OCI-LY7 (cell line): ENCODE results near the gene COL15A1.

Source experiments
- EZH2phosphoT487 ChIP-seq: fragments of 200-600 bp; sonication (generic); IDR thresholded peaks from 2 replicates; pipeline ENCODE4 v1.6.1; 2018; ENCODE audit warnings: low read depth, borderline replicate concordance, mild to moderate bottlenecking, mixed run types, antibody characterized with exemption, low read length, moderate library complexity, mixed read lengths
- TF ChIP-seq, protein P1 (sequence below): fragments of 200-600 bp; sonication (generic); conservative IDR thresholded peaks from 2 replicates; pipeline ENCODE4 v1.5.1; 2014; ENCODE audit warnings: mild to moderate bottlenecking, antibody characterized with exemption, low read length, moderate library complexity, mixed read lengths

DNA sequence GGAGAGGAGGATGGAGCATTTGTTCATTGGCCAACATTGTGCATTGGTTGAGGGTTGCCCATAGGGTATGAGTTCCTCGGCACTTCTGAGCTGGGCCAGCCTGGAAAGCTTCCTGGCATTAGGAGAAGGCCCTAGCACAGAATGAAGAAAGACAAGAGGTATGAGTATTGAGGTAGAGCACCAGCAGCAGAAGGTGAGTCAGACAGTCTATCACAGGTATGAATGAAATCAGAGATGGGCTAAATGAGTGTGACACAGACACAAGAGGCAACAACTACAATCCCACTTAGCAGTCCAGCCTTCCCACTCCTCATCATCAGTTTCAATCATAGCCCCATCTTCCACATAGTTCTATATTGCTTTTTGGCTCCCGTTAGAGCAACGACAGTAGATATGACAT lies 135.8 kb downstream of the COL15A1 start:
- TF ChIP-seq, protein P1, sequence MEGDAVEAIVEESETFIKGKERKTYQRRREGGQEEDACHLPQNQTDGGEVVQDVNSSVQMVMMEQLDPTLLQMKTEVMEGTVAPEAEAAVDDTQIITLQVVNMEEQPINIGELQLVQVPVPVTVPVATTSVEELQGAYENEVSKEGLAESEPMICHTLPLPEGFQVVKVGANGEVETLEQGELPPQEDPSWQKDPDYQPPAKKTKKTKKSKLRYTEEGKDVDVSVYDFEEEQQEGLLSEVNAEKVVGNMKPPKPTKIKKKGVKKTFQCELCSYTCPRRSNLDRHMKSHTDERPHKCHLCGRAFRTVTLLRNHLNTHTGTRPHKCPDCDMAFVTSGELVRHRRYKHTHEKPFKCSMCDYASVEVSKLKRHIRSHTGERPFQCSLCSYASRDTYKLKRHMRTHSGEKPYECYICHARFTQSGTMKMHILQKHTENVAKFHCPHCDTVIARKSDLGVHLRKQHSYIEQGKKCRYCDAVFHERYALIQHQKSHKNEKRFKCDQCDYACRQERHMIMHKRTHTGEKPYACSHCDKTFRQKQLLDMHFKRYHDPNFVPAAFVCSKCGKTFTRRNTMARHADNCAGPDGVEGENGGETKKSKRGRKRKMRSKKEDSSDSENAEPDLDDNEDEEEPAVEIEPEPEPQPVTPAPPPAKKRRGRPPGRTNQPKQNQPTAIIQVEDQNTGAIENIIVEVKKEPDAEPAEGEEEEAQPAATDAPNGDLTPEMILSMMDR = no peak
- TF ChIP-seq EZH2phosphoT487 = no peak
